ENCODE measurements around the gene RPTOR.

The RPTOR gene

DNA sequence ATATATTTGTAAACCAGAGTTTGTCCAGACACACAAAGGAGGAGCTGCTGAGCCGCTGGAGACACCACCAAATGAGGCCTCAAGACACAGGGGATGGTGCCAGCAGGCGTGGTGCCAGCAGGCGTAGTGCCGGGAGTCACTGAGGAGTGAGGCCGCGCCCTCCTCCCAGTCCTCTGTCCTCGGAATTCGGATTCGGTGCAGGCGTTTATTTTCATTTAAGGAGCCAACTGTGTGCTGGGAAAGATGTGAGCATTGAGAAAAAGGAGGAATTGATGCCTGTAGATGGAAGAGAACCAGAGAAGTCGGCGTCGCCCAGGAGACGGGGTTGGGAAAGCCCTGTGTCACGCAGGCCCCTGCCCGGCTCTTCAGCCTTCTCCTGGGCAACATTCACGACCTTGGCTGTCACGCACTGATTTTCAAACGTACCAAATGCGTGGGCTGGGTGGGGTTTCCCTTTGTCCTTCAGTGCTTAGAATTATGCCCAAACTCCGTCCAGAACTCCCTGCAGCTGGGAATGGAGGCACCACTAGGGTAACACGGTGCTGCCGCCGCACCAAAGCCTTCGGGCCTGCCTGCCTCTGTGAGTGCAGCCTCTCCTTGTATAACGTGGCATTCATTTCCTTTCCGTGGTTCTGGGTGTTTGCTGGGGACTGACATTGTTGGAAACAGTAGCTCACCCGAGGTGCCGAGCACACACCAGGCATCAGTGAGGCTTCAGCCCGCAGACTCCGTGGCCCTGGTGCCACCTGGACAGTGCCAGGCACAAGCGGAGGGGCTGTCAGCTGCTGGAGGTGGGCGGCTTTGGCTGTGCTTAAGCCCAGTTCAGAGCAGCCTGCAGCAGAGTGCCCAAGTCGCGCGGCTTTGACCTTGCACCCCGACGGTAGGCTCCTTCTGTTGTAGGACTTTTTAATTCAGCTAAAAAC is 398.0 kb downstream of the RPTOR start:
- no peak for DNase-seq

DNA sequence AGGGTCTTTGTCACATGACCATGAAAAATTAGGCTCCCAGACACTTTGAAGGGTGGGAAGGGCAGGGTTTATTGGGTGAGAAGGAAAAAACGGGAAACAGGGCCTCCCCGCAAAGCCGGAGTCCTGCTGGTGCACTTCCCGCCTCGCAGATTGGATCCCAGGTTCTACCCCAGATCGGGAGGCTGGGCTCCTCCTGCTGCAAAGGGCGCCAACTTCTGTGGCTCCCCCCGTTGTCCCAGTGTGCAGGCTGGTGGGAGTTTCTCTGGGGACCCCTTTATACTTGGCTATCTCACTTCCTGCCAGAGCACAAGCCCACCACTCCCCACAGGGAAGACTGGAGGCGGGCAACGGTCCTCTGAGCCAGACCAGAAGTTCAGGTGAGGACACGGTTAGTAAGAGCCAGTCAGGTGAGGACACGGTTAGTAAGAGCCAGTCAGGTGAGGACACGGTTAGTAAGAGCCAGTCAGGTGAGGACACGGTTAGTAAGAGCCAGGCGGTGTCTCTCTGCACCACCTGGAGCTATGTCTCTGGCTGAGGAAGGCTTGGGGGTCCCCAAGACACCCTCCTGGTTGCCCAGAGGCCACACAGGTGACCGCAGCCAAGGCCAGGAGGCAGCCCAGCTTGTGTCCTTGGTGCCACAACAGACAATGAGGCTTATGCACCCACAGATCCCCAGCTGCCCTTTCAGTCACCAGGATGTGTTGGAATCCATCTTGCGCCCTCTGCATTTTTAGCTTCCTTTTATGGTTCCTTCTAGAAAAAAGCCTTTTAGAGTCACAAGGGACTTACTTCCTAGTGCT is 398.9 kb downstream of the RPTOR start:
- no peak for DNase-seq

DNA sequence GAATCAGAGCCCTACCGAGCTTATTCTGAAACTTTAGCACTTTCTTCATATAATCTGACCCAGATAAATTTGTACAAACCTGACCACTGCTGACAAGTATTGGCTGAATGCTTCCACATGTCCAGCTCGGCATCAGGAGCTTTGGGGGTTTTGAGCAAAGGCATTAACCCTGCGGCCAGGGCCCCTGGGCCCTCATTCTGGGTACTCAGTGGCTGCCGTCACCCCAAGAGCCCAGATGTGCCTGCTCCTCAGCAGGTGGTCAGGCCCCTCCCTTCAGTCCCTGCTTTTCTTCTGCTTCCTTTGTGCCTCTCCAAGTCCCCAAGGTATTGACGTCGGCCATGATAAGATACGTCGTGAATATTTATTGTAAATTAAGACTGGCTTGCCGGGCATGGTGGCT is 399.7 kb downstream of the RPTOR start:
- DNase-seq = no peak

- DNase-seq = no peak
These were observed 401.1 kb downstream of the RPTOR start for GRCh38 chr17:80945736-80946135.

GRCh38 chr17:80946449-80946848 is 401.8 kb downstream of the RPTOR start:
- no peak for DNase-seq

GRCh38 chr17:80947200-80947940 is 402.7 kb downstream of the RPTOR start:
- DNase-seq = no peak

GRCh38 chr17:80948019-80948975 is 403.7 kb downstream of the RPTOR start:
- no peak for DNase-seq

DNA sequence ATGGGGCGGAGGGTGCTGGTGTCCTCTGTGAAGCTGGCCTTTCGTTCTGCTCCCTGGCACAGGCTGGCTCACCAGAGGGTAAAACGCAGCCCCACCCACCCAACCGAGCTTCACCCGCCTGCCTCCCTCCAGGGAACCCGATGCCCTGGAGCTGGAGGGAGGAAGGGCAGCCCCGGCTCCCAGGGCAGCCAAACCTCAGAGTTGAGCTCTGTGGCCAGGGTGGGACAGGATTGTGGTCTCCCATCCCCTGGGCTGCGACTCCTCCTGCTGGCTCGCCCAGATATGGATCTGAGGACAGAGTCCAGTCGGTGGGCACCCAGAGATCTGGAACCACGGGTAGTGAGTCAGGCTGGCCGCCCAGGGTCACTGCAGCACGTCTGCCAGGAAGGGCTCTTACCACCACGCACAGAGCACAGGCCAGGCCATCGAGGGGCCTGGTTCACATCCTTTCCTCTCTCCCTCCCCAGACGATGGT is 404.4 kb downstream of the RPTOR start:
- DNase-seq = no peak

- DNase-seq = no peak
These were observed 405.1 kb downstream of the RPTOR start for GRCh38 chr17:80949451-80950421.

DNA sequence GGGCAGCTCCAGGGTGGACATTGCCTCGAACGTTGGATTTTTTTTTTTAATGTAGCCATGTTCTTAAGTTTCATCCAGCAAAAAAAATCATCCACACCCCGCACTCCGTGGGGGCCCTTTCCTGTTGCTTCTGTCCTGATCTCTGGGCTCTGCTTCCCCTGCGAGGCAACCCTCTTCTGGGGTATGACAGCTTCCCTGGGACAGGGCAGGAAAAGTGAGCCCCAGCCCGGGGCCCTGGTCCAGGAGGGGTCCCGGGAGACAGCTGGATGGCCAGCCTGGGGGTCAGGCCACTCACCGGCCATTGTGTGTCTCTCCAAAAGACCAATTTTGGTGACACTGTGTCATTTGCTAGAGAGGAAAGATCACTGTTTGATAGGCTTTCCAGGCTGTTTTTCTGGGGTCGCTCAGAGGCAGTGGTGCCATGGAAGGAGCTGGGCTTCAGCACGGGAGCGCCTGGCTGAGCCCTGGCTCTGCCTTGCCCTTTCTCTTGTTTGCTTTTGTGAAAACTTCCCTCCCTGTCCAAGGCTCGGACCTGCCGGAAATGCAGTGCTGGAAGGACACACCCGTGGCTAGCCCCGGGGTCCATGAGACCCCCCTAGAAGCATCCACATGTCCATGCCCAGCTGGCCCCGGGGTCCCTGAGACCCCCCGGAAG is 406.0 kb downstream of the RPTOR start:
- DNase-seq = no peak

GRCh38 chr17:80951121-80952090 is 406.8 kb downstream of the RPTOR start:
- DNase-seq = no peak

- DNase-seq = no peak
These were observed 407.7 kb downstream of the RPTOR start for GRCh38 chr17:80952291-80952690.

- no peak for DNase-seq
These were observed 409.1 kb downstream of the RPTOR start for GRCh38 chr17:80953471-80954315.

- DNase-seq = no peak
These were observed 410.4 kb downstream of the RPTOR start for GRCh38 chr17:80955078-80955477.

DNA sequence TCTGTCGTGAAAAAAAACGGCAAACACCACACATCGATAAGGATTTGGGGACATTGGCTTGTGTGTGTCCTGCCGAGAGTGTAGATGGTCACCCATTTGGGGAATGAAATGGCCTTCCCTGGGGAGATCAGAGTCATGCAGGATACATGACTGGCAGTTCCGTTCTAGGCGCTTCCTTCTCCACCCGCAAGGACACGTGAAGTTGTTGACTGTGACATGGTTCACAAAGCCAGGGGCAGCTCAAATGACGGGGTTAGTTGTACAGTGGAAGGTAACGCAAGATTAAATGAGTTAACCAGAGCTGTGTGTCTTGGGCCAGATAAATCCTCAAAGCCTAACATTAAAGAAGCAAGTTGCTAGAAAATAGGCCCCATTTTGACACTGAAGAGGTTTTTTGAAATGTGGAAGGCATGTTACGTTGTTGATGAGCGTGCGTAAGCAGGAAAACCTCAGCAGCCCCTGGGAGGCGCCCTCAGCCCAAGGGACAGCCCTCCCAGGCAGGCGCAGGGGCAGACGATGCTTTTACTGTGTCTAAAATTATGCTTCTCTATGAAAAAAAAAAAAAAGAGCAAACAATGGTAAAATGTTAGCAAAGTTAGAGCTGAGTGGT is 411.1 kb downstream of the RPTOR start:
- DNase-seq = no peak

GRCh38 chr17:80956321-80957190 is 411.9 kb downstream of the RPTOR start:
- no peak for DNase-seq

Data from CD4-positive, alpha-beta T cell treated with Interleukin-4 for 4 hours (primary cell).